Astrocyte of the cerebellum (primary cell): Measurements from ENCODE around the gene PCDH17.

Source experiments
- DNase-seq: peaks from one replicate; pipeline ENCODE4 v3.0.0-alpha.2; 2011; ENCODE audit warnings: low read depth
- H3K4me3 ChIP-seq: 2 replicates; pipeline ENCODE4 v1.5.1; 2011; ENCODE audit warnings: mild to moderate bottlenecking, low read depth, low read length, moderate library complexity
- in situ Hi-C: cut with HindIII; loops from 2 replicates; pipeline ENCODE4 v1.10.0; 2017; ENCODE audit warnings: low sequenced_read_pairs
- TF ChIP-seq, protein P1 (sequence below): IDR thresholded peaks from 2 replicates; pipeline ENCODE4 v1.5.1; 2012; ENCODE audit warnings: low read length, low read depth, moderate library complexity, mild to moderate bottlenecking; ENCODE audit errors: missing control alignments

Gene PCDH17

DNA sequence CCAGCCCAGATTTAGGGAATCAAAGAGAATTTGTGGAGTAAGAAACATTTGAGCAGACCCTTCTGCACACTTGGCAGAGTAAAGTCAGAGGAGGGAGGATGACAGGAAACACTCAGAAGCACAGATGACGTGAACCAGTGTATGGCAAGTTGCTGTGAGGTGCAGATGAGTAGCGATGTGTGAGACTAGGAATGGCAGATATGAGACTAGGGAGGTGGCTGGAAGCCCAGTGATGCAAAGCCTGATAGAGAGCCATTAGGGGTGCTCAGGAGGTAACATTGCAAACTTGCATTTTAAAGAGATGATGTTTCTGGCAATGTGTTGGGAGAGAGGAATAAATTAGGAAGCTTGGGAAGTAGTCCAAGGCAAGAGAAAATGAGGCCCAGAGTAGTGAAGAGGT is 44.0 kb downstream of the PCDH17 start:
- no peak overlapping the region for H3K4me3 ChIP-seq
- in situ Hi-C loops: no loop called here
- TF ChIP-seq, protein P1, sequence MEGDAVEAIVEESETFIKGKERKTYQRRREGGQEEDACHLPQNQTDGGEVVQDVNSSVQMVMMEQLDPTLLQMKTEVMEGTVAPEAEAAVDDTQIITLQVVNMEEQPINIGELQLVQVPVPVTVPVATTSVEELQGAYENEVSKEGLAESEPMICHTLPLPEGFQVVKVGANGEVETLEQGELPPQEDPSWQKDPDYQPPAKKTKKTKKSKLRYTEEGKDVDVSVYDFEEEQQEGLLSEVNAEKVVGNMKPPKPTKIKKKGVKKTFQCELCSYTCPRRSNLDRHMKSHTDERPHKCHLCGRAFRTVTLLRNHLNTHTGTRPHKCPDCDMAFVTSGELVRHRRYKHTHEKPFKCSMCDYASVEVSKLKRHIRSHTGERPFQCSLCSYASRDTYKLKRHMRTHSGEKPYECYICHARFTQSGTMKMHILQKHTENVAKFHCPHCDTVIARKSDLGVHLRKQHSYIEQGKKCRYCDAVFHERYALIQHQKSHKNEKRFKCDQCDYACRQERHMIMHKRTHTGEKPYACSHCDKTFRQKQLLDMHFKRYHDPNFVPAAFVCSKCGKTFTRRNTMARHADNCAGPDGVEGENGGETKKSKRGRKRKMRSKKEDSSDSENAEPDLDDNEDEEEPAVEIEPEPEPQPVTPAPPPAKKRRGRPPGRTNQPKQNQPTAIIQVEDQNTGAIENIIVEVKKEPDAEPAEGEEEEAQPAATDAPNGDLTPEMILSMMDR: no peak
- DNase-seq: no peak

DNA sequence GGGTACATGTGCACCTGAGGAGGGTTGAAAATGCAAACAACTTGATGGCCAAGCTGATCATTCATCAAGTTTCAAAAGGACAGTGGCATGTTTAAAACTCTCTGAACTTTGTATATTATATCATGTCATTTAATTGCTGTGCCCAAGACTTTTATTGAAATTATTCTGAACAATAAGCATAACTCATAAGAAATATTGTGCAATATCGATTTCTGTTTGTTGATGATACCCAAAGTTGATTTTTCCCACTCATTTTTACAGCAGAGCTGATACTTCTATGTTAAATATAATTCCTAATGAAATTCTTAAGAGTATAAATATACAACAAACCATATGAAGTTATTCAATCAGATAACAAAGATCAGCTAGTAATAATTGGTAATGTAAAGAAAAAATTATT is 49.1 kb downstream of the PCDH17 start:
- no peak overlapping the region for H3K4me3 ChIP-seq
- no peak for DNase-seq
- TF ChIP-seq, protein P1: no peak
- in situ Hi-C loops: no loop called here

DNA sequence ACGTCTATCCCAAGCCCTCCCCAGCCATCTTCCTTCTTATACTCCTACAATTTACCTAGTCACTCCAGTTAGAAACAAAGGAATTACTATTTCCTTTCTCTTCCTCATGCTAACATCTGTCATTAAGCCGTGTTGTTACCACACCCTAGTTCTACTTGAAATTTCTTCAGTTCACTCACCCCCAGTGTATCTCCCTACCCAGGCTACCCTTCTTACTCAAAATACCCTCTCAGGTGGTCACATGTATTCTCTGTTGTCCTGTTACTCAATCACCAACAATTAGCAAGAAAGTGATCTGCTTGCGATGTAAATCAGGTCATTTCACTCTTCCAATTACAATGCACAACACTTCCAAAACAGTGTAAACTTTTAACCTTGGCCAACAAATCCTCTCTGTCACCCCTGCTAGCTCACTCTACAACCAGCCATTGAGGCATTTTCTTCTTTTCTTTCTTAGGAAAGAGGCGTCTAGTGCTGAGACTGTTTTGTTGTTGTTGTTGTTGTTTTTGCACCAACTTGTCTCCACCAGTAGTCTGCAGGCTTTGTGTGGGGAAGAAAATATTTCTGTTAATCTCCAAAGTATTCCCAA is 50.7 kb downstream of the PCDH17 start:
- no peak overlapping the region for H3K4me3 ChIP-seq
- in situ Hi-C loops: no loop called here
- no peak for DNase-seq
- TF ChIP-seq, protein P1: no peak

DNA sequence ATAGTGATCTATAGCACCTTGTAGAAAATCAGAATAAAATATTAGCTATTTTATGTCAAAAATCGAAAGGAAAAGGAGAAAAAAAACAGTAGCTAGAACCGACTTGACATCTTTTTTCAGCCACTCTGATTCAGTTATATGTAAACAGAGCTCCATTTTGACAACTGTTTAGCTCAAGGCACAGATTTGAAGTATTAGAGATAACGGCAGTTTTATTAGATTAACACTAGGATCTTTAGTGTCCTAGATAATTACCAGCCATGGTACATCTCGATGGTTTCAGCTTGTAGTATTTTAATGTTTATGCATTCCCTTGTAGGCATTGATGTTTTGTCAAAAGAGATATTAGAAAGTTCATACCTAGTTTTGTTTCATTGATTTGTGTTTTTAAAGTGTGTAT is 67.3 kb downstream of the PCDH17 start:
- in situ Hi-C loops: no loop called here
- DNase-seq: no peak
- no peak overlapping the region for H3K4me3 ChIP-seq
- TF ChIP-seq, protein P1: no peak

DNA sequence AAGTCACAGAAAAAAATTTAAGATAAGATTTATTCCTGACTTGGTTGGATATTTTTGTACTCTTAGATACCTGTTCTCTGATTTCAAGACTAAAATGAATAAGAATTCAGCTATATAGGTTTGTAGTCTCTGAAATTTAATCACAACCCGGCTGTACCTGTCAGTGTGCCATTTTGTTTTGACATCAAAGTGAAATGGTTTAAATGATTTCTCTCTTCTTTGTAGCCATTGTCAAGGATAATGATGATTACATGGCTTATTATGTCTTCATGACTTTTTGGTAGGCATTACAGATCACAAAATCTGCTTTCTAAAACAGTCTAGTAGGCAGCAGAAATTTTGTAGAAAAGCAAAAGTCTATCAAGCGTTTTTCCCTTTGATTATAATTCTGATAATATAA is 72.5 kb downstream of the PCDH17 start:
- in situ Hi-C loops: no loop called here
- no peak for DNase-seq
- TF ChIP-seq, protein P1: no peak
- no peak overlapping the region for H3K4me3 ChIP-seq

DNA sequence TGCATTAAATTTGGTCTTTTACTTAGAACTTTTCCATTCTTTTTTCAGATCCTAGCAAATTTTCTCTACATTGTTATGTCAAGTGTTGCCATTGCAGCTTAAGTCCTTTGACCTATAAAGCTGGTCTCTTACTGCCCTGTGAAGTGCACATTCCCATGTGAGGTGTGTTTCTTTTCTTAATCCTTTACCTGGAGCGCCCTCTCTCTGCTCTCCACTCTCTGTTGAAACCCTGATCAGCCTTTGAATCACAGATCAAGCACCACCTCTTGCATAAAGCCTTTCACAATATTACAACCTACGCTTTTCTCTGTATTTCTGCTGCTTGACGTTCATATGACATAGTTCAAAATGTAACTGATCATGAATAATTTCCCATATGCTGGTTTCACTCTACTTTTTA is 84.8 kb downstream of the PCDH17 start:
- no peak overlapping the region for H3K4me3 ChIP-seq
- TF ChIP-seq, protein P1: no peak
- in situ Hi-C loops: no loop called here
- DNase-seq: no peak
